Activated B cell treated with CpG ODN at 0.5 μM for 24 hours (primary cell): ENCODE measurements around the gene UBE2N. TPM values are rescaled to one million over a fixed set of nuclear protein-coding genes. Genes with fewer than 3 reads are reported as not detected.
"Not testable (repeated sequence)": the region's sequence is repeated elsewhere in the genome, so short reads cannot be mapped to it uniquely, and the experiment has no call there.

Experiments used
- ATAC-seq: fragments of 200-7000 bp; cut with Tn5 transposase; one replicate; pipeline ENCODE4 v1.10.0; 2021; ENCODE audit warnings: low read depth, mild to moderate bottlenecking, moderate library complexity
- CTCF ChIA-PET: fragments of 350-600 bp; sonication (Branson Sonifier 250); formaldehyde crosslinking; loops from one replicate; lab custom pipeline; 2021; ENCODE audit warnings: antibody characterized with exemption; lab: Charles Lee
- POLR2A ChIA-PET: fragments of 350-600 bp; sonication (Branson Sonifier 250); formaldehyde crosslinking; loops from one replicate; lab custom pipeline; 2021; ENCODE audit warnings: antibody characterized with exemption; lab: Charles Lee
- DNase-seq: peaks from one replicate; pipeline ENCODE4 v3.0.0; 2022
- H3K27ac Mint-ChIP-seq: one replicate; pipeline ENCODE4 v1.8.0; 2020; ENCODE audit warnings: mixed read lengths
- H3K27me3 Mint-ChIP-seq: one replicate; pipeline ENCODE4 v1.8.0; 2021; ENCODE audit warnings: mixed read lengths
- H3K36me3 Mint-ChIP-seq: one replicate; pipeline ENCODE4 v1.8.0; 2021; ENCODE audit warnings: low read depth, mixed read lengths
- H3K4me1 Mint-ChIP-seq: one replicate; pipeline ENCODE4 v1.8.0; 2021; ENCODE audit warnings: mixed read lengths
- H3K4me3 Mint-ChIP-seq: one replicate; pipeline ENCODE4 v1.8.0; 2020; ENCODE audit warnings: mild to moderate bottlenecking, mixed read lengths
- H3K9me3 Mint-ChIP-seq: one replicate; pipeline ENCODE4 v1.8.0; 2020; ENCODE audit warnings: mixed read lengths
- CTCF ChIP-seq: fragments of 200-600 bp; IDR thresholded peaks from one replicate; pipeline ENCODE4 v1.8.0; 2022; ENCODE audit warnings: antibody characterized with exemption, mild to moderate bottlenecking
- intact Hi-C: fragments of 100-400 bp; cut with micrococcal nuclease; formaldehyde crosslinking; loops from one replicate; pipeline ENCODE4 v1.15.1; 2024
- total RNA-seq: library from RNA; stranded (reverse); gene quantifications from 2 replicates; pipeline ENCODE4 v1.2.3, GENCODE V29; 2022

The UBE2N gene
- total RNA-seq, 1 donor from 2014 or later, result 152 TPM

- ChIA-PET POLR2A (no interaction called here), CTCF (interaction anchor here (1.5 kb wide), 1 partner anchor 415 kb away, joined by 4 read pairs; no protein-coding TSS in a partner anchor)
- intact Hi-C loops, result no loop called here
- H3K36me3 Mint-ChIP-seq, result peaks cover 51% of the 10 kb centered on the region
- no peaks in the 10 kb centered on the region for H3K9me3 Mint-ChIP-seq
- peaks cover 6% of the 10 kb centered on the region for H3K4me1 Mint-ChIP-seq
- DNase-seq, result no peak
- ATAC-seq, result no peak
- H3K27me3 Mint-ChIP-seq, result no peaks in the 10 kb centered on the region
- peak overlapping the region; percentile 30 for H3K27ac Mint-ChIP-seq
- no peak for TF ChIP-seq CTCF
- no peak overlapping the region for H3K4me3 Mint-ChIP-seq
These were observed 39.1 kb downstream of the UBE2N start for GRCh38 chr12:93402333-93403311.

DNA sequence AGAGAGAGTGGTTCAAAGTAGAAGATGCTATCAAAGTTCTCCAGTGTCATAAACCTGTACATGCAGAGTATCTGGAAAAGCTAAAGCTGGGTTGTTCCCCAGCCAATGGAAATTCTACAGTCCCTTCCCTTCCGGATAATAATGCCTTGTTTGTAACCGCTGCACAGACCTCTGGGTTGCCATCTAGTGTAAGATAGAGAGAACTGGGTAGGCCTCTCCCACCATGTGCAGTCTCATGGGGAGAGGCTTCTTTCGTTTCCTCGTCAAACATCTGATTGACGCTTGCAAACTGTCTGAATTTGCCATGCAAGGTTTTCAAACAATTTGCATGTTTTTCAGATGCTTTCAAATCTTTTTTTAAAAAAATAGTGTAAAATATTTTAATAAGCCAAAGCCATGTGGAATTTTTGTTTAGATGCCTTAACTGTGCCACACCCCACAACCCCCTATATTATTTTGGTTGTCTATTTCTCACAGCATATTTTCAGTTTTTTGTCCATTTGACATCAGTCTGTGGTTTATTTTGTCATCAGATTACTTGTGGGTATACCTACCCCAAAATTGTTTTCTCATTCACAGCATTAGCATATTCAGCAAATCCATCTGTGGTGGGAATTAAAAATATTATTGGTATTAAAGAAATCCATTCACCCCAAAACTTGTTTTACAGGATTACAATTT, 42.4 kb downstream of the UBE2N start:
- H3K27me3 Mint-ChIP-seq, DNase-seq, H3K9me3 Mint-ChIP-seq, H3K4me3 Mint-ChIP-seq, H3K4me1 Mint-ChIP-seq, CTCF ChIA-PET: not testable (repeated sequence)
- peak overlapping the region; percentile 54 for H3K27ac Mint-ChIP-seq
- peaks cover 44% of the 10 kb centered on the region for H3K36me3 Mint-ChIP-seq
- peak; percentile 100 for ATAC-seq
- intact Hi-C loops, result loop anchor here (5.0 kb wide), 2 partner anchors 232 to 472 kb away; partner anchors contain the start of gene EEA1
- POLR2A ChIA-PET, result interaction anchor here (1.0 to 3.6 kb wide), 2 partner anchors 301 to 412 kb away, joined by 14 to 15 read pairs; no protein-coding TSS in a partner anchor

- peaks cover 11% of the 10 kb centered on the region for H3K4me1 Mint-ChIP-seq
- no peaks in the 10 kb centered on the region for H3K9me3 Mint-ChIP-seq
- ChIA-PET CTCF (interaction anchor here (0.6 to 5.8 kb wide), 24 partner anchors 10 to 705 kb away, joined by 3 to 95 read pairs (median 4); no protein-coding TSS in a partner anchor), POLR2A (interaction anchor here (0.7 to 3.6 kb wide), 4 partner anchors 34 to 612 kb away, joined by 3 to 15 read pairs (median 10); no protein-coding TSS in a partner anchor)
- H3K4me3 Mint-ChIP-seq, result no peak overlapping the region
- DNase-seq (no peak), ATAC-seq (no peak)
- H3K36me3 Mint-ChIP-seq, result peaks cover 31% of the 10 kb centered on the region
- TF ChIP-seq CTCF, result no peak
- intact Hi-C loops, result loop anchor here (2.0 to 5.0 kb wide), 7 partner anchors 17 to 613 kb away; partner anchors contain the start of gene EEA1
- H3K27ac Mint-ChIP-seq, result no peak overlapping the region
- no peaks in the 10 kb centered on the region for H3K27me3 Mint-ChIP-seq
These were observed 44.3 kb downstream of the UBE2N start for GRCh38 chr12:93397412-93397811.

- Mint-ChIP-seq H3K27me3 (no peaks in the 10 kb centered on the region), H3K9me3 (no peaks in the 10 kb centered on the region), H3K27ac (no peak overlapping the region), H3K36me3 (peaks cover 24% of the 10 kb centered on the region), H3K4me3 (no peak overlapping the region), H3K4me1 (peaks cover 40% of the 10 kb centered on the region)
- ChIA-PET POLR2A (no interaction called here), CTCF (interaction anchor here (5.8 kb wide), 1 partner anchor 407 kb away, joined by 95 read pairs; no protein-coding TSS in a partner anchor)
- TF ChIP-seq CTCF, result no peak
- intact Hi-C loops, result no loop called here
- ATAC-seq (no peak), DNase-seq (no peak)
These were observed 48.3 kb downstream of the UBE2N start for GRCh38 chr12:93393425-93393824.

GRCh38 chr12:93390549-93391297, 51.0 kb downstream of the UBE2N start:
- Mint-ChIP-seq H3K27ac (peak overlapping the region; percentile 51), H3K4me1 (peaks cover 53% of the 10 kb centered on the region), H3K4me3 (peak overlapping the region; percentile 8), H3K9me3 (no peaks in the 10 kb centered on the region), H3K36me3 (peaks cover 11% of the 10 kb centered on the region), H3K27me3 (no peaks in the 10 kb centered on the region)
- intact Hi-C loops, result no loop called here
- TF ChIP-seq CTCF, result no peak
- ATAC-seq (peak; percentile 64), DNase-seq (no peak)
- ChIA-PET CTCF (interaction anchor here (1.0 to 1.5 kb wide), 5 partner anchors 10 to 403 kb away, joined by 3 to 5 read pairs (median 4); no protein-coding TSS in a partner anchor), POLR2A (interaction anchor here (0.7 to 1.1 kb wide), 2 partner anchors 26 to 294 kb away, joined by 3 to 4 read pairs; no protein-coding TSS in a partner anchor)
